Trophoblast cell (in vitro differentiated cells and primary cell): Measurements from ENCODE around the gene SLIT1.

Experiments used
- DNase-seq, 2 donors: peaks; one replicate each; pipeline ENCODE4 v3.0.0-alpha.2; 2016
- H2AFZ ChIP-seq: 2 replicates; pipeline ENCODE4 v1.6.1; 2013; ENCODE audit warnings: low read length, moderate library complexity, mild to moderate bottlenecking; ENCODE audit not compliant: insufficient read depth, poor library complexity
- H2AK5ac ChIP-seq: 2 replicates; pipeline ENCODE4 v1.6.1; 2013; ENCODE audit warnings: mild to moderate bottlenecking, low read length
- H2BK120ac ChIP-seq: 2 replicates; pipeline ENCODE4 v1.6.1; 2013; ENCODE audit warnings: low read length, mild to moderate bottlenecking, moderate library complexity; ENCODE audit not compliant: insufficient read depth, poor library complexity
- H2BK12ac ChIP-seq: 2 replicates; pipeline ENCODE4 v1.6.1; 2013; ENCODE audit warnings: mild to moderate bottlenecking, low read length, moderate library complexity
- H2BK5ac ChIP-seq: 2 replicates; pipeline ENCODE4 v1.6.1; 2013; ENCODE audit warnings: low read length, low read depth, moderate library complexity, mild to moderate bottlenecking; ENCODE audit not compliant: poor library complexity
- H3K14ac ChIP-seq: 2 replicates; pipeline ENCODE4 v1.6.1; 2013; ENCODE audit warnings: mild to moderate bottlenecking, low read length
- H3K18ac ChIP-seq: 2 replicates; pipeline ENCODE4 v1.6.1; 2013; ENCODE audit warnings: mild to moderate bottlenecking, low read length
- H3K23ac ChIP-seq: 2 replicates; pipeline ENCODE4 v1.6.1; 2013; ENCODE audit warnings: low read length
- H3K27ac ChIP-seq: 2 replicates; pipeline ENCODE4 v1.5.1; 2013; ENCODE audit warnings: low read depth, mild to moderate bottlenecking, inconsistent platforms, low read length, moderate library complexity
- H3K27me3 ChIP-seq: 2 replicates; pipeline ENCODE4 v1.6.1; 2013; ENCODE audit warnings: inconsistent platforms, mild to moderate bottlenecking, low read length, moderate library complexity; ENCODE audit not compliant: insufficient read depth
- H3K36me3 ChIP-seq, 2 experiments: 1 replicate in 1 of 2; 2 replicates in 1 of 2; pipeline ENCODE4 v1.6.1; 2013; ENCODE audit warnings: low read length in 2 of 2, mild to moderate bottlenecking in 2 of 2, moderate library complexity in 1 of 2; ENCODE audit not compliant: insufficient read depth in 2 of 2, control insufficient read depth in 1 of 2
- H3K4ac ChIP-seq: 2 replicates; pipeline ENCODE4 v1.6.1; 2013; ENCODE audit warnings: low read depth, mild to moderate bottlenecking, low read length, moderate library complexity
- H3K4me1 ChIP-seq, 2 experiments: 1 replicate in 1 of 2; 2 replicates in 1 of 2; pipeline ENCODE4 v1.6.1; 2013; ENCODE audit warnings: low read length in 2 of 2, mild to moderate bottlenecking in 2 of 2, moderate library complexity in 1 of 2; ENCODE audit not compliant: insufficient read depth in 2 of 2, control insufficient read depth in 1 of 2
- H3K4me2 ChIP-seq: 2 replicates; pipeline ENCODE4 v1.6.1; 2013; ENCODE audit warnings: inconsistent platforms, mild to moderate bottlenecking, low read length, moderate library complexity
- H3K4me3 ChIP-seq: 2 replicates; pipeline ENCODE4 v1.5.1; 2013; ENCODE audit warnings: mild to moderate bottlenecking, low read depth, low read length, inconsistent platforms
- H3K79me1 ChIP-seq: one replicate; pipeline ENCODE4 v1.6.1; 2013; ENCODE audit warnings: low read length
- H3K79me2 ChIP-seq: 2 replicates; pipeline ENCODE4 v1.6.1; 2013; ENCODE audit warnings: low read length, mild to moderate bottlenecking; ENCODE audit not compliant: control insufficient read depth, insufficient read depth, poor library complexity
- H3K9ac ChIP-seq: 2 replicates; pipeline ENCODE4 v1.6.1; 2013; ENCODE audit warnings: mild to moderate bottlenecking, low read length
- H3K9me3 ChIP-seq: 2 replicates; pipeline ENCODE4 v1.6.1; 2013; ENCODE audit warnings: low read depth, mild to moderate bottlenecking, control low read depth, inconsistent platforms, low read length; ENCODE audit not compliant: insufficient read depth
- H4K12ac ChIP-seq: 2 replicates; pipeline ENCODE4 v1.6.1; 2013; ENCODE audit warnings: low read depth, mild to moderate bottlenecking, low read length, moderate library complexity
- H4K8ac ChIP-seq: 2 replicates; pipeline ENCODE4 v1.6.1; 2013; ENCODE audit warnings: low read depth, mild to moderate bottlenecking, low read length, moderate library complexity
- H4K91ac ChIP-seq: one replicate; pipeline ENCODE4 v1.6.1; 2013; ENCODE audit warnings: low read depth, mild to moderate bottlenecking, low read length, moderate library complexity
- WGBS: extraction: QIAGEN DNeasy Blood & Tissue Kit; methylation state at CpG from one replicate; pipeline ENCODE4 v1.1.7; 2013; ENCODE audit warnings: missing lambda C conversion rate; ENCODE audit not compliant: insufficient read length, insufficient coverage; ENCODE audit errors: extremely low coverage; 5-methylcytosine and 5-hydroxymethylcytosine counted together

The SLIT1 gene

GRCh38 chr10:97001183-97001991 is 184.4 kb downstream of the SLIT1 start:
- Histone ChIP-seq H4K12ac (no peak overlapping the region), H3K36me3 (no peaks in the 10 kb centered on the region), H3K4me1 (no peaks in the 10 kb centered on the region), H3K9me3 (peaks cover 2% of the 10 kb centered on the region), H3K79me1 (no peaks in the 10 kb centered on the region), H3K79me2 (no peaks in the 10 kb centered on the region), H3K18ac (no peak overlapping the region), H3K4ac (no peak overlapping the region), H4K91ac (no peak overlapping the region), H3K9ac (no peak overlapping the region), H2BK5ac (no peak overlapping the region), H2BK120ac (no peak overlapping the region), H3K14ac (no peak overlapping the region), H2AK5ac (no peak overlapping the region), H2AFZ (no peak overlapping the region), H3K27me3 (no peaks in the 10 kb centered on the region), H3K4me3 (no peak overlapping the region), H4K8ac (no peak overlapping the region), H3K23ac (no peak overlapping the region), H3K4me2 (no peak overlapping the region), H2BK12ac (no peak overlapping the region), H3K27ac (no peak overlapping the region)
- WGBS, result no CpG with 5 or more reads among the region's 17 CpGs
- no peak for DNase-seq

DNA sequence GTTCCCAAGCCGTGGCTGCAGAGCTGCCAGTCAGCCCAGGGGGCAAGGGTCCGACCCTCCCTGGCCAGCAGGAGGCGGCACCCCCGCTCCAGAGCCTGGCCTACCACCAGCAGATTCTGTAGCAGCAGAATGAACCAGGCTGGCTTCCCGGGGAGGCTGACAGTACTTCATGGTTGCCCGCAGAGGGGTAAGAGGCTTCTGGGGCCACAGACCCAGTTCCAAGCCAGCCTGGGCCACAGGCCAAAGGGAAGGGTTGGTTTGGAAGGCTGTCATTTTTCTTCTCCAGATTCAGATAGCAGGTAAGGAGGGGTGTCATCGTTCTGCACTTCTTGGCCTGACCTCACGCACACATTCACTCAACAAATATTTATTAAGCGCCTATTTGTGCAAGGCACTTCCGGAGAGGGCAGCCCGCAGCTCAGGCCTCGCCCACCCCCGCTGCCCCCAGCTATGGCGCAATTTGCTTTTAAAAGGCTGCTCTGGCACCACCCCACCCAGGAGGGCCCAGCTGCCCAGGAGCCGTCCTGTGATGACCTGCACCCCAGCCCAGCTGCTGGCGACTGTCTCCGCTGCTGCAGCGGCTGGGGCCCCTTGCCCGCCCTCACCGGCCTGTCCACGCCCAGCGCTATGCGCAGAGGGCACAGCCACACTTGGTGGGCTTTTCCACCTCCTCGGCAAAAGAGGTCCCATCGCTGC is 185.1 kb downstream of the SLIT1 start:
- H3K27me3 ChIP-seq, result no peaks in the 10 kb centered on the region
- no peak overlapping the region for H4K91ac ChIP-seq
- H3K27ac ChIP-seq, result no peak overlapping the region
- WGBS, result no CpG with 5 or more reads among the region's 25 CpGs
- H2BK5ac ChIP-seq, result no peak overlapping the region
- H3K9ac ChIP-seq, result no peak overlapping the region
- no peak overlapping the region for H4K8ac ChIP-seq
- H3K4me1 ChIP-seq, result no peaks in the 10 kb centered on the region
- H3K18ac ChIP-seq, result no peak overlapping the region
- no peak overlapping the region for H3K4me3 ChIP-seq
- no peak overlapping the region for H3K4me2 ChIP-seq
- peak; percentile 60 to 61 for DNase-seq
- H3K23ac ChIP-seq, result no peak overlapping the region
- no peaks in the 10 kb centered on the region for H3K36me3 ChIP-seq
- H2BK120ac ChIP-seq, result no peak overlapping the region
- H2AK5ac ChIP-seq, result no peak overlapping the region
- H3K4ac ChIP-seq, result no peak overlapping the region
- H3K14ac ChIP-seq, result no peak overlapping the region
- no peaks in the 10 kb centered on the region for H3K9me3 ChIP-seq
- H2BK12ac ChIP-seq, result no peak overlapping the region
- H4K12ac ChIP-seq, result no peak overlapping the region
- no peak overlapping the region for H2AFZ ChIP-seq
- H3K79me2 ChIP-seq, result no peaks in the 10 kb centered on the region
- H3K79me1 ChIP-seq, result no peaks in the 10 kb centered on the region

- Histone ChIP-seq H3K27ac (no peak overlapping the region), H3K9ac (no peak overlapping the region), H3K79me2 (no peaks in the 10 kb centered on the region), H3K14ac (no peak overlapping the region), H3K4me3 (no peak overlapping the region), H3K4me1 (no peaks in the 10 kb centered on the region), H2BK120ac (no peak overlapping the region), H2AK5ac (no peak overlapping the region), H4K91ac (no peak overlapping the region), H4K12ac (no peak overlapping the region), H2BK12ac (no peak overlapping the region), H3K9me3 (no peaks in the 10 kb centered on the region), H4K8ac (no peak overlapping the region), H3K79me1 (no peaks in the 10 kb centered on the region), H3K4ac (no peak overlapping the region), H3K27me3 (no peaks in the 10 kb centered on the region), H2AFZ (no peak overlapping the region), H3K36me3 (no peaks in the 10 kb centered on the region), H3K18ac (no peak overlapping the region), H3K23ac (no peak overlapping the region), H3K4me2 (no peak overlapping the region), H2BK5ac (no peak overlapping the region)
- DNase-seq, result no peak
- WGBS, result no CpG with 5 or more reads among the region's 4 CpGs
Measured at GRCh38 chr10:96999987-97000386, 185.8 kb downstream of the SLIT1 start.

DNA sequence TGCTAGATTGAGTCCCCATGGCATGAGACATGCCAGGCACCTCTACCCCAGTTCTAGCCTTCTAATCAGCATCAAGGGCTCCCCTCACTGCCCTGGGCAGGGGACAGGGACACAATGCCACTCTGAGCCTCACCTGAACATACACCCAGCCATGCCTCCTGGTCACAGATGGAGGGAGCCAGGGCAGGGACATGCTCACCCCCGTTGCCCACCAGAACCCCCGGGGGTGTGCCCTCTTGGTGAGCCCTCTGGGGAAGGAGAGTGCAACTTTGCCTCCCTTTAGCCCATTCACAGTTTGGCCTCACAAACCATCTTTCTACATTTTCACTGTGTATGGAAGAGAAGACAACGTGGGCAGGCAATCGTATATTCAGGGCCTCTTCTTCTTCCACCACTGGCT is 186.4 kb downstream of the SLIT1 start:
- no peaks in the 10 kb centered on the region for H3K9me3 ChIP-seq
- no peak overlapping the region for H3K27ac ChIP-seq
- WGBS, result no CpG with 5 or more reads among the region's 4 CpGs
- no peak overlapping the region for H3K18ac ChIP-seq
- no peaks in the 10 kb centered on the region for H3K4me1 ChIP-seq
- no peak overlapping the region for H2BK12ac ChIP-seq
- H2AK5ac ChIP-seq, result no peak overlapping the region
- no peak overlapping the region for H3K9ac ChIP-seq
- DNase-seq, result no peak
- no peak overlapping the region for H3K14ac ChIP-seq
- H3K36me3 ChIP-seq, result no peaks in the 10 kb centered on the region
- no peak overlapping the region for H3K4me3 ChIP-seq
- H3K79me1 ChIP-seq, result no peaks in the 10 kb centered on the region
- no peaks in the 10 kb centered on the region for H3K79me2 ChIP-seq
- no peak overlapping the region for H2AFZ ChIP-seq
- no peak overlapping the region for H3K4ac ChIP-seq
- H4K91ac ChIP-seq, result no peak overlapping the region
- H3K23ac ChIP-seq, result no peak overlapping the region
- no peak overlapping the region for H3K4me2 ChIP-seq
- no peaks in the 10 kb centered on the region for H3K27me3 ChIP-seq
- no peak overlapping the region for H4K12ac ChIP-seq
- H2BK5ac ChIP-seq, result no peak overlapping the region
- no peak overlapping the region for H2BK120ac ChIP-seq
- H4K8ac ChIP-seq, result no peak overlapping the region
